Measurements from ENCODE around the gene NISCH.

Gene NISCH

DNA sequence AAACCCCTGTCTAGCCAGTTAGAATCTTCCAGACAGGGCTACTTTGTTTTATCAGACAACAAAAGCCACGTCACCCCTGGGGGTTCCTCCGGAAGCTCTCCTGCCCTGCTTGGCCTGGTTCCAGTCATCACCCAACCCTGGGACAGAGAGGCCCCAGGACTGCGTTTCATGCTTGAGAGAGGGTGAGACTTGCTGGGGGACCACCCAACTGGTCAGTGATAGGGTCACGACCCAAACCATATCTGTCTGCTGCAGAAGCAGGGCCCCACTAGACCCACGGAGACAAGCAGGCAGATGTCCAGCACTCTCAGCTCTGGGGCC, 77.1 kb downstream of the NISCH start:
- no peak for DNase-seq (ENCODE audit: low read depth)
- H3K4me3 ChIP-seq (ENCODE audit: low read depth, low read length): peak overlapping the region; percentile 64
- no peak for TF ChIP-seq CTCF (IDR thresholded peaks at IDR 0.05; ENCODE audit: control insufficient read depth, extremely low read depth, insufficient read depth)

- no peak for DNase-seq (ENCODE audit: low read depth)
- no peak for TF ChIP-seq CTCF (IDR thresholded peaks at IDR 0.05; ENCODE audit: control insufficient read depth, extremely low read depth, insufficient read depth)
- peak overlapping the region; percentile 64 for H3K4me3 ChIP-seq (ENCODE audit: low read depth, low read length)
Observed at GRCh38 chr3:52532838-52533622, 77.6 kb downstream of the NISCH start.

DNA sequence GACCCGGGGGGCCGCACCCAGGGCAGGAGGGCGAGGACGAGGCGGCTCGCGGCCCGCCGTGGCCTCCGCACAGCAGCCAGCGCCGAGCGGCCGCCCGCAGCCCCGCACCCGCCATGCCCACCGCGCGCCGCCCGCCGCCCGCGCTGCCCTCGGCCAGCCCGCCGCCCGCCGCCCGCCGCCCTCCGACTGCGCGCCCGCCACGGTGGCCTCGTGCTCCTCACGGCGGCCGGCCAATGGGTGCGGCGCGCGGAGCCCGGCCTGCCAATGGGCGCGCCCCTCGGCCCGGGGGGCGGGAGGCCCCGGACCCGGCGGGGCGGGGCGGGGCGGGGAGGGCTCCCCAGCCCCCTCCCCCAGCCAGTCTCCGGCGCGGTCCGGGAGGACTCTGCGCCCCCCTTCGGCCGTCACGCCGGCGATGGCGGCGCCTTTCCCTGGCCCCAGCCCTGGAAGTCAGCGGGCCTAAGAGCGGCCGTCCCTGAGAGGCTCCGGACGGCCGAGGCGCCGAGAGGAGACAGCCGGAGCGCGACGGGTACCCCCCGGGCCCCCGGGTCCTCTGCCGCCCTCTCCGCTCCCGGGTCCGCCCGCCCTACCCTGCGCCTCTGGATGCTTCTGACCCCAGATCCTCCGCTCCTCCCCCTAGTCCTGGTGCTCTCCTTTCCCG, 78.3 kb downstream of the NISCH start, which contains the start of gene NT5DC2:
Gene NT5DC2, minus strand, starts transcription at position 235 of the 658 bp plus-strand sequence. Its CDS starts 120 bp downstream, at position 115.
- no peak for TF ChIP-seq CTCF (IDR thresholded peaks at IDR 0.05; ENCODE audit: control insufficient read depth, extremely low read depth, insufficient read depth)
- DNase-seq (ENCODE audit: low read depth): no peak

GRCh38 chr3:52534281-52535183, 79.1 kb downstream of the NISCH start:
- DNase-seq (ENCODE audit: low read depth): no peak
- no peak for TF ChIP-seq CTCF (IDR thresholded peaks at IDR 0.05; ENCODE audit: control insufficient read depth, extremely low read depth, insufficient read depth)
- peak overlapping the region; percentile 67 for H3K4me3 ChIP-seq (ENCODE audit: low read depth, low read length)

More for the DNA sequence above, 78.3 kb downstream of the NISCH start, which contains the start of gene NT5DC2:
- H3K4me3 ChIP-seq (ENCODE audit: low read depth, low read length): peak within 1 kb of the TSS; percentile 67

GRCh38 chr3:52535411-52536111, 80.2 kb downstream of the NISCH start:
- no peak for DNase-seq (ENCODE audit: low read depth)
- H3K4me3 ChIP-seq (ENCODE audit: low read depth, low read length): peak overlapping the region; percentile 30; the same call in 1 of the 2 replicates
- TF ChIP-seq CTCF (IDR thresholded peaks at IDR 0.05; ENCODE audit: control insufficient read depth, extremely low read depth, insufficient read depth): no peak

DNA sequence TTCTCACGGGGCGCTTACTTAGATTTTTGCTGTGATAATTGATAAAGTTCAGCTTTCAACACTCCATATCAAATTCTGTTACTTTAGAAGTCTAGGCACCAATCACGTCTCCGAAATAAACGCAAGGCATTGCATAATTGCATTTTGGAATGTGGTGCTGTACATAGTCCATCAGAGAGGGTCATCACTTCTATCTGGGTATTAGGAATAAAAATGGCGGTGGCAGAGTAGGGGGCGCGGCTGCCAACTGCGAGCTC, 80.6 kb downstream of the NISCH start:
- TF ChIP-seq CTCF (IDR thresholded peaks at IDR 0.05; ENCODE audit: control insufficient read depth, extremely low read depth, insufficient read depth): 0 out of 2 replicates have a peak, but pooled peaks have one; percentile 13
- peak overlapping the region; percentile 30; the same call in 1 of the 2 replicates for H3K4me3 ChIP-seq (ENCODE audit: low read depth, low read length)
- no peak for DNase-seq (ENCODE audit: low read depth)
